Cardiac fibroblast (primary cell): ENCODE measurements around the gene MAML2.
A peak's percentile ranks its signal among the peaks of the same experiment; 100 is the strongest.

ENCODE experiments used
- DNase-seq, 2 donors: peaks; one replicate each; pipeline versions ENCODE4 v3.0.0 to v3.0.0-alpha.2; 2010; ENCODE audit warnings: low read depth in 2 of 2
- H3K4me3 ChIP-seq, 2 donors: replicated peaks in 1 of 2; 1 replicate in 1 of 2; 2 replicates in 1 of 2; pipeline ENCODE4 v1.5.1; 2011; ENCODE audit warnings: low read depth in 2 of 2, low read length in 2 of 2, mild to moderate bottlenecking in 2 of 2, moderate library complexity in 1 of 2
- TF ChIP-seq, protein P1 (sequence below): IDR thresholded peaks from one replicate; pipeline ENCODE4 v1.5.1; 2011; ENCODE audit warnings: low read depth, mild to moderate bottlenecking, low read length, inconsistent platforms

MAML2 gene

DNA sequence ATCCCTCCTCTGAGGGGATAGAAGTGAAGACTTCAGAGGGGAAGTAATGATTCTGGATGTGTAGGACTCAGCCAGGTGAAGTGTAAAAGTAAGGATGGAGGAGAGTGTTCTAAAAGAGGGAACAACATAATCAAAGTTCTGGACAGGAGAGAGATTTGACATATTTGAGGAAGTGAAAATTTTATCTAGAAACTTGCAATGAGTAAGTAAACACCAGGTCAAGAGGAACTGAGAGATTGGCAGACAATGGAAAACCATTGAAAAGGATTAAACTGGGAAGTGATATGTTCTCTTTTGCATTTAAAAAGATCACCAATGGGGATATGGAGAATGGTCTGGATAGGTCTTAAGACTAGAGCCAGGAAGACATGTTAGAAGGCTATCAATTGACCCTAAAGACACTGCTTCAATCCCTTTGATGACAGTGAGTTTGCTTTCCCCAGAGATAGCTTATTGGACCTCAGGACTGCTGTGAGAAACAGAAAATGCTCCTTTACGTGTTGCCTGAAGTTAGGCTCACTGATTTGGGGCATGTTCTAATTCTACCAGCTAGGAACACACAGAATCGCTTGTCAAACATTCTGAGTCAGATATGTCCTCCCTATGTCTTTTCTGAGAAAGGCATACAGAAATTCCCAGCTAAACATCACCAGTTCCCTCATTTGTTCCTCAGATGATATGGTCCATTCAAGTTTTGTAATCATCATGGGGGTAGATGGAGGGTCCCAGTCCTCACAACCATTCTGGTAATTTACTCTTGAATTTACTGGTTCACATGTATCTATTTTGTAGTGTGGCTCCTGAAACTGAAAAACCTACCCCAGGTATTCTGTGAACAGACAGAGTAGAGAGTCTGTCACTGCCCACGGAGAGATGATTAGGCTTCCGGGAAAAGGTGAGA is 144.9 kb downstream of the MAML2 start:
- DNase-seq: no peak
- H3K4me3 ChIP-seq: no peak overlapping the region
- TF ChIP-seq, protein P1, sequence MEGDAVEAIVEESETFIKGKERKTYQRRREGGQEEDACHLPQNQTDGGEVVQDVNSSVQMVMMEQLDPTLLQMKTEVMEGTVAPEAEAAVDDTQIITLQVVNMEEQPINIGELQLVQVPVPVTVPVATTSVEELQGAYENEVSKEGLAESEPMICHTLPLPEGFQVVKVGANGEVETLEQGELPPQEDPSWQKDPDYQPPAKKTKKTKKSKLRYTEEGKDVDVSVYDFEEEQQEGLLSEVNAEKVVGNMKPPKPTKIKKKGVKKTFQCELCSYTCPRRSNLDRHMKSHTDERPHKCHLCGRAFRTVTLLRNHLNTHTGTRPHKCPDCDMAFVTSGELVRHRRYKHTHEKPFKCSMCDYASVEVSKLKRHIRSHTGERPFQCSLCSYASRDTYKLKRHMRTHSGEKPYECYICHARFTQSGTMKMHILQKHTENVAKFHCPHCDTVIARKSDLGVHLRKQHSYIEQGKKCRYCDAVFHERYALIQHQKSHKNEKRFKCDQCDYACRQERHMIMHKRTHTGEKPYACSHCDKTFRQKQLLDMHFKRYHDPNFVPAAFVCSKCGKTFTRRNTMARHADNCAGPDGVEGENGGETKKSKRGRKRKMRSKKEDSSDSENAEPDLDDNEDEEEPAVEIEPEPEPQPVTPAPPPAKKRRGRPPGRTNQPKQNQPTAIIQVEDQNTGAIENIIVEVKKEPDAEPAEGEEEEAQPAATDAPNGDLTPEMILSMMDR: no peak

DNA sequence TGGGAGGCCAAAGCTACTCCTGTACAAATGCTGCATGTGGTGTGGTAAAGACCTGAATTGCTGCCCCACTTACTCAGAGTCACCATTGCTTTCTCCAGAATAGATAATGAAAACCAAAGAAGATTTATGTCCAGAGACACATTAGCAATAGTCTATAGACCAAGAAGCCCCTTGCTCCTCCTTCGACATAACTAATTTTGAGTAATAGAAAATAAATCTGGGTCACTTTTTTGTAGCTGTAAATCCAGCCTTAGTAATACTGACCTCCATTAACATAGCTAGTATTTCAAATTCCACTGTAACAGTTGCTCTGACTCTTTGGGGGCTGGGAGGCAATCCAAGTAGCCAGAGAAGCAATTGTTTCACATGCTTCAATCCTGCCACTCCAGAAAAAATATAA is 145.9 kb downstream of the MAML2 start:
- H3K4me3 ChIP-seq: no peak overlapping the region
- DNase-seq: peak in 1 of 2 donors; percentile 22
- TF ChIP-seq, protein P1: no peak

DNA sequence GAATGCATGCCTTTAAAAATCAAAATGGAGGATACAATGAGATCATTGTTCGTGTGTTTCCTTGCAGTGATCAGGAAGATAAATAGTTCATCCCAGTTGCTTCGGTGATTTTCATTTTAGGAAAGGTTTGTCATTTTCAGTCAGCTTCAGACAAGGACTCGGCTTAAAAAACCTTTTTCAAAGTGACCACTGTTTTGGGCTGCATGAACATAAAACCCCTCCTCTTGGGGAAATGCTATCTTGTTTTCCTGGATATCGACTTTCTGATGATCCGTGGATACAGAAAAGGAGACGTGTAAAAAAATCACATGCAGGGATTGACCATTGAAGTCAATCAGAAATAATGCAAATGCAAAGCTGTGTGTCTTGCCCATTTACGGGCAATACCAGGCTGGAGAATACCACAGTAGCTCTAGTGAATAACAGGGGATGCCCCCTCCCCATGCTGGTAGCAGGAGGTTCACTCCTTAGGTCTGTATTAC is 146.8 kb downstream of the MAML2 start:
- no peak overlapping the region for H3K4me3 ChIP-seq
- DNase-seq: no peak
- TF ChIP-seq, protein P1: no peak

DNA sequence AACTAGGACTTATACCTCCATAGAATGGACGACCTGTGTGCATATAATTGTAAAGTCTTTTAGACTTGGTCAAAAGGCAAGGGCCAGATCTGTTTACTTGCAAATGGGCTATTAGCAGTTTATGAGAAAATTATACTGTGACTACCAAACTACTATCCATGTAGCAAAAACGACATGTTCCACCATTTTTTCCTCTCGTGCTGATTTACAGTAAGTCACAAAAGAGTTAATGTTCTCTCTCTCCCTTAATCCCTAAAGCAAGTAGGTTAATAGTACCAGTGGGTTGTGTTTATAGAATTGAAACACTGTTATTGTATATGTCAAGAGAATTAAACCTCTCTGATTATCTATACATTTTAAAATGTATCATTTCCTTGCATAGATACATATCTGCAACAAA is 147.3 kb downstream of the MAML2 start:
- TF ChIP-seq, protein P1: no peak
- H3K4me3 ChIP-seq: no peak overlapping the region
- no peak for DNase-seq

DNA sequence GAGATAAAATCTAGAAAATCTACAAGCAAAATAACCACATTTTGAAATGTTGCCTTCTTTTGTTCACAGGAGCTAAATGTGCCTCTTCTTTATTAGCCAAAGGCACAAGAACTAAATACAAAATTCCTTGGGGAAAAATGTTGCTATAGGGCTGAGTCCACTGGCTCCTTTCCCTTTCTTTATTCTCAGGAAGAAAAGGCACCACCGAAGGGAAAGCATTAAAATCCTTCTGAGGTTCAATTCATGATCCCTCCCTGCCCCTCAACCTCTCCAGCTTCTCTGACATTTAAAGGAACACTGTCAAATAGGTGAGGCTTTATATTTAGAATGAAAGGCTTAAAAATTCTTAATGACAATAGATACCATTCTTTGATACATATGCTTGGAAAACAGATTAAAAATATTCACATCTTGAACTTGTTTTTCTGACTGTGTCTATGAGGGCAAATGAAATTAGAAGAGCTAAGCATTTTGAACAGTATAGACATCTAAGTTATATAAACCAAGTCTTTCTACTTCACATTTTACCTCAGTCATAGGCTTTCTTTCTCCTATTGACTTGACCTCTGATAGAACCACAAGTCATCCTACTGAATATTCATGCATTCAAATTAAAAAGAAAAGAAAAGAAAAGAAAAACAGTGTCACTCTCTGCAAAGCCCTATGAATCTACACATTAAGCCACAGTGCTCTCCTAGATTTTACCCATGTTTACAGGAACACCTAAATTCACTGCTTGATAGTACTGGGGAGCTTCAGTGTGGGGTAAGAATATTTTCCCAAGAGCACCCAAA is 148.2 kb downstream of the MAML2 start:
- TF ChIP-seq, protein P1: no peak
- H3K4me3 ChIP-seq: no peak overlapping the region
- no peak for DNase-seq

DNA sequence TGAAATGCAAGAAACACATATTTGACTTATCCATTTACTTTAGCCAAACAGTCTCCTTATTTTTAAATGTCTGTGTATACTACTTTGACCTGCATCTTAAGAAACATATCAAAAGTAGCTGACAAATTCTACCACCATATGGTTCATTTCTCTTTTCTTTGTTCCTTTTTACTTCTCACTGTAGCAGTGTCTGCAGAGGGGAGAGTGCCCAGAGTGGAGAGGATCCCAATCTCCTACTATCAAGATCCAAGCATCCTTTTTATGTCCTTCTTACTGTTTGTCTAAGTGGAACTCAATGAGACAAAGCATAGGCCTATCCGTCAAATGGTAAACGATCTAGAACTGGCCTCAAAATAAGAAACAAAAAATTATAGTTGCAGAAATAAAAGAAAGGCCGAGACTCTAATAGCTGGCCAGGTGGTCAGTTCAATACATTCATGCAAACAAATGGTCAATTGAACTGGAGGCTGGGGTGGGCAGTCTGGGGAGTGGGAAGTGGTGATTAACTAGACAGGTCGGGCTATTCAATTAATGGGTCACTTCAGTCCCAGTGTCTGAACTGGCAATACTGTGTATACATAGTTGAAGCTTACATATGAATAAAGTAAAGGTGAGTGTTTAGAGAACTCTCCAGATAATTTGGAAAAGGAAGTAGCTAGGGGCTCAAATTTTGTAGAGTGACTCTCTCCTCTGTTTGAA is 149.1 kb downstream of the MAML2 start:
- DNase-seq: no peak
- TF ChIP-seq, protein P1: no peak
- no peak overlapping the region for H3K4me3 ChIP-seq
